HL-60 (cell line): ENCODE data around the gene KCTD16.

Experiments used
- GABPA ChIP-seq: IDR thresholded peaks from 2 replicates; pipeline ENCODE4 v1.6.1; 2012; ENCODE audit warnings: low read depth
- POLR2AphosphoS5 ChIP-seq: IDR thresholded peaks from 2 replicates; pipeline ENCODE4 v1.6.1; 2012; ENCODE audit warnings: low read depth
- SPI1 ChIP-seq: IDR thresholded peaks from 2 replicates; pipeline ENCODE4 v1.6.1; 2012; ENCODE audit warnings: low read depth, mild to moderate bottlenecking, borderline replicate concordance
- TF ChIP-seq, protein P1 (sequence below): IDR thresholded peaks from one replicate; pipeline ENCODE4 v1.5.1; 2011; ENCODE audit warnings: low read length, control low read depth, inconsistent platforms; ENCODE audit not compliant: insufficient read depth
- TF ChIP-seq, protein P2 (sequence below): IDR thresholded peaks from 2 replicates; pipeline ENCODE4 v1.6.1; 2012; ENCODE audit warnings: low read depth; ENCODE audit not compliant: insufficient replicate concordance

DNA sequence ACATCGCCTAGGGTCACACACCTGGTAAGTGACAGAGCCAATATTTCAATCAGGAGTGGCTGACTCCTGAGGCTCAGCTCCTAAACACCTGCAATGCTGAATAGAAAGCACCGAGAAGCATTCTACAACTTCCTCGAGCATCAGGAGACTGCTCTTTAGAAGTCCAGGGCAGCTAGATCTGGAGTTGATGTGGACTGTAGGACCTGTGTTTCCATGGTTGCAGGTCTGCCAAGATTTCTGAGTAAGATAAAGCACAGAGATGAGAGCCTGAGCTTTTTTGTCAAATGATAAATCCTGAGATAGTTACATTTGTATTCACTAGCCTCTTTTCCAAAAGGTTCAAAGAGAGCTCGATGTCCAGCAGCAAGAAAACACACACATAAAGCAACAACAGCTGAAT, 44.0 kb upstream of the KCTD16 start:
- TF ChIP-seq, protein P1, sequence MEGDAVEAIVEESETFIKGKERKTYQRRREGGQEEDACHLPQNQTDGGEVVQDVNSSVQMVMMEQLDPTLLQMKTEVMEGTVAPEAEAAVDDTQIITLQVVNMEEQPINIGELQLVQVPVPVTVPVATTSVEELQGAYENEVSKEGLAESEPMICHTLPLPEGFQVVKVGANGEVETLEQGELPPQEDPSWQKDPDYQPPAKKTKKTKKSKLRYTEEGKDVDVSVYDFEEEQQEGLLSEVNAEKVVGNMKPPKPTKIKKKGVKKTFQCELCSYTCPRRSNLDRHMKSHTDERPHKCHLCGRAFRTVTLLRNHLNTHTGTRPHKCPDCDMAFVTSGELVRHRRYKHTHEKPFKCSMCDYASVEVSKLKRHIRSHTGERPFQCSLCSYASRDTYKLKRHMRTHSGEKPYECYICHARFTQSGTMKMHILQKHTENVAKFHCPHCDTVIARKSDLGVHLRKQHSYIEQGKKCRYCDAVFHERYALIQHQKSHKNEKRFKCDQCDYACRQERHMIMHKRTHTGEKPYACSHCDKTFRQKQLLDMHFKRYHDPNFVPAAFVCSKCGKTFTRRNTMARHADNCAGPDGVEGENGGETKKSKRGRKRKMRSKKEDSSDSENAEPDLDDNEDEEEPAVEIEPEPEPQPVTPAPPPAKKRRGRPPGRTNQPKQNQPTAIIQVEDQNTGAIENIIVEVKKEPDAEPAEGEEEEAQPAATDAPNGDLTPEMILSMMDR, result no peak
- TF ChIP-seq POLR2AphosphoS5 (no peak), GABPA (no peak), SPI1 (no peak)
- TF ChIP-seq, protein P2, sequence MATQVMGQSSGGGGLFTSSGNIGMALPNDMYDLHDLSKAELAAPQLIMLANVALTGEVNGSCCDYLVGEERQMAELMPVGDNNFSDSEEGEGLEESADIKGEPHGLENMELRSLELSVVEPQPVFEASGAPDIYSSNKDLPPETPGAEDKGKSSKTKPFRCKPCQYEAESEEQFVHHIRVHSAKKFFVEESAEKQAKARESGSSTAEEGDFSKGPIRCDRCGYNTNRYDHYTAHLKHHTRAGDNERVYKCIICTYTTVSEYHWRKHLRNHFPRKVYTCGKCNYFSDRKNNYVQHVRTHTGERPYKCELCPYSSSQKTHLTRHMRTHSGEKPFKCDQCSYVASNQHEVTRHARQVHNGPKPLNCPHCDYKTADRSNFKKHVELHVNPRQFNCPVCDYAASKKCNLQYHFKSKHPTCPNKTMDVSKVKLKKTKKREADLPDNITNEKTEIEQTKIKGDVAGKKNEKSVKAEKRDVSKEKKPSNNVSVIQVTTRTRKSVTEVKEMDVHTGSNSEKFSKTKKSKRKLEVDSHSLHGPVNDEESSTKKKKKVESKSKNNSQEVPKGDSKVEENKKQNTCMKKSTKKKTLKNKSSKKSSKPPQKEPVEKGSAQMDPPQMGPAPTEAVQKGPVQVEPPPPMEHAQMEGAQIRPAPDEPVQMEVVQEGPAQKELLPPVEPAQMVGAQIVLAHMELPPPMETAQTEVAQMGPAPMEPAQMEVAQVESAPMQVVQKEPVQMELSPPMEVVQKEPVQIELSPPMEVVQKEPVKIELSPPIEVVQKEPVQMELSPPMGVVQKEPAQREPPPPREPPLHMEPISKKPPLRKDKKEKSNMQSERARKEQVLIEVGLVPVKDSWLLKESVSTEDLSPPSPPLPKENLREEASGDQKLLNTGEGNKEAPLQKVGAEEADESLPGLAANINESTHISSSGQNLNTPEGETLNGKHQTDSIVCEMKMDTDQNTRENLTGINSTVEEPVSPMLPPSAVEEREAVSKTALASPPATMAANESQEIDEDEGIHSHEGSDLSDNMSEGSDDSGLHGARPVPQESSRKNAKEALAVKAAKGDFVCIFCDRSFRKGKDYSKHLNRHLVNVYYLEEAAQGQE, result no peak
